ENCODE data around the gene KDM1B. TPM values are rescaled to one million over a fixed set of nuclear protein-coding genes. Genes with fewer than 3 reads are reported as not detected.
A peak's percentile ranks its signal among the peaks of the same experiment; 100 is the strongest.
"Not testable (repeated sequence)": the region's sequence is repeated elsewhere in the genome, so short reads cannot be mapped to it uniquely, and the experiment has no call there.

KDM1B gene
- total RNA-seq, 6 donors from 2014 or later: 13.0 to 29.0 (median 22.0) TPM

DNA sequence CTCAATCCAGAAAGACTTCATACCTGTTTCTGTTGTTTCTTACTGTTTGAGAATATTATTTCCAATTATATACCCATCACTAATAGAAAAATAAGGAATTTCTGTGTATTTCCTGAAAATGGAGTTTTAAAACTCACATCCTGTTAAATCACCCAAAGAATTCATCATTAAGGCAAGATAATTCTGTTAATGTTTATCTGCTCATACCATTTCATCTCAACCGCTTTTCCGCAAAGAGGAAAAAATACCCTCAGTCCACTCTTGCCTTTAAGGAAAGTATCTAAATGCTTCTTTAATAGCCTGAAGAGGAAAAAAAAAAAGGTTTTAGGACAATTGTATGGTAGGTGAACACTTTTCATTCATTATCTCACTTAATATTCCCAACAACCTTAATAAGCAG is 7.6 kb upstream of the KDM1B start:
- Histone ChIP-seq H3K27me3 (no peaks in the 10 kb centered on the region), H3K36me3 (peaks cover 0 to 28% (median 3%) of the 10 kb centered on the region in 4 donors), H3K9me3 (no peaks in the 10 kb centered on the region), H3K4me1 (peaks cover 0 to under 1% (median 0%) of the 10 kb centered on the region in 4 donors), H3K4me3 (no peak overlapping the region), H3K27ac (no peak overlapping the region)
- TF ChIP-seq, protein P1, sequence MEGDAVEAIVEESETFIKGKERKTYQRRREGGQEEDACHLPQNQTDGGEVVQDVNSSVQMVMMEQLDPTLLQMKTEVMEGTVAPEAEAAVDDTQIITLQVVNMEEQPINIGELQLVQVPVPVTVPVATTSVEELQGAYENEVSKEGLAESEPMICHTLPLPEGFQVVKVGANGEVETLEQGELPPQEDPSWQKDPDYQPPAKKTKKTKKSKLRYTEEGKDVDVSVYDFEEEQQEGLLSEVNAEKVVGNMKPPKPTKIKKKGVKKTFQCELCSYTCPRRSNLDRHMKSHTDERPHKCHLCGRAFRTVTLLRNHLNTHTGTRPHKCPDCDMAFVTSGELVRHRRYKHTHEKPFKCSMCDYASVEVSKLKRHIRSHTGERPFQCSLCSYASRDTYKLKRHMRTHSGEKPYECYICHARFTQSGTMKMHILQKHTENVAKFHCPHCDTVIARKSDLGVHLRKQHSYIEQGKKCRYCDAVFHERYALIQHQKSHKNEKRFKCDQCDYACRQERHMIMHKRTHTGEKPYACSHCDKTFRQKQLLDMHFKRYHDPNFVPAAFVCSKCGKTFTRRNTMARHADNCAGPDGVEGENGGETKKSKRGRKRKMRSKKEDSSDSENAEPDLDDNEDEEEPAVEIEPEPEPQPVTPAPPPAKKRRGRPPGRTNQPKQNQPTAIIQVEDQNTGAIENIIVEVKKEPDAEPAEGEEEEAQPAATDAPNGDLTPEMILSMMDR (IDR thresholded peaks at IDR 0.05): no peak
- TF ChIP-seq POLR2AphosphoS5 (IDR thresholded peaks at IDR 0.05): no peak
- TF ChIP-seq EP300 (IDR thresholded peaks at IDR 0.05): no peak
- TF ChIP-seq POLR2A (IDR thresholded peaks at IDR 0.05): no peak
- WGBS, 2 donors: 96 to 97% methylated on average over 2 of the region's 2 CpGs
- no peak for ATAC-seq (ENCODE audit: low FRiP score in 2 of 2)
- DNase-seq: no peak

DNA sequence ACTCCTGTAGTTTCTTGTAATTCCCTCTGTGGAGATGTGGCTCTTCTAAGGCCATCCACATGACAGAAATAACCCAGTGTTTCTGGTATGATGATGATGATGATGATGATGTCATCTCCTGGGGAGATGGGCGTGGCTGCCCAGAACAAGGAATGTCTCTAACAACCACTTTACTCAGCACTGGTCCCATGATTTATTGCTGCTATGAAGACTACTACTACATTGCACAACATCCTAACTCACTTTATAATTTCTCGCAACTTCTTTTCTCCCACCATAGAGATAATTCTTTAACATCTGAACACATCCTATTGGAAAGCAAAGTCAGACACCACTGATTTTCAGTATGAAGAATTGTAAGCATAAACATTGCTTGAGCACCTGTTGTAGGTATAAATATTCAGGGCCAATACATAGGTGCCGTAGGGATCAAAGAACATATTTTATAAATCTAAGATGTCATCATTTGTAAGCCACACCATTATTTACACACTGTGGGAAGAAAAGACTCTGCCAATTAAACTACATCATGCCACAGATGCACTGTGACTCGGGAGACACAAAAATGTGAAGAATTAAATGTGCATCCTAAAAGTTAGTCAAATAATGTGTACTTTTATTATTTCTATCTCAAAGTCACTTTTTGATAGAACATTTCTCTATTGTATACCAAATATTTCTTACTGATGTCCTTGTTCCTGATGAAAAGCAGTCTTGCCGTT is 6.8 kb upstream of the KDM1B start:
- peaks cover 0 to 24% (median 3%) of the 10 kb centered on the region in 4 donors for H3K36me3 ChIP-seq
- no peak overlapping the region for H3K27ac ChIP-seq
- no peak overlapping the region for H3K4me3 ChIP-seq
- no peak for TF ChIP-seq EP300 (IDR thresholded peaks at IDR 0.05)
- peaks cover 6 to 9% (median 7%) of the 10 kb centered on the region in 4 donors for H3K4me1 ChIP-seq
- DNase-seq (peak in 1 of 2 donors; percentile 33), ATAC-seq (ENCODE audit: low FRiP score in 2 of 2) (peak in 1 of 2 donors; percentile 82)
- WGBS, 2 donors: 93 to 94% methylated on average over 5 of the region's 5 CpGs
- no peaks in the 10 kb centered on the region for H3K9me3 ChIP-seq
- no peaks in the 10 kb centered on the region for H3K27me3 ChIP-seq

DNA sequence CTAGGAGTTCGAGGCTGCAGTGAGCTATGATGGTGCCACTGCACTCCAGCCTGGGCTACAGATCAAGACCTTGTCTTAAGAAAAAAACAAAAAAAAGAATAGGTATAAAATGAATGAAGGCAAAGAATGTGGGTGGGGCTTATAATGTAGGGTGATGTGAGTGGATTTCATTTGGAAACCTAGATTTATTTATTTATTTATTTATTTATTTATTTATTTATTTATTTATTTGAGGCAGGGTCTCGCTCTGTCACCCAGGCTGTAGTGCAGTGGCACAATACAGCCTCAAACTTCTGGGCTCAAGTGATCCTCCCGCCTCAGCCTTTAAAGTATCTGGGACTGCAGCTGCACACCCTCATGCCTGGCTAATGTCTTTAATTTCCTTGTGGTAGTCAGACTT is 3.8 kb upstream of the KDM1B start:
- Histone ChIP-seq H3K36me3 (peaks cover 0 to 12% (median 0%) of the 10 kb centered on the region in 4 donors), H3K4me1 (peaks cover 19 to 25% (median 20%) of the 10 kb centered on the region in 4 donors)
- not testable (repeated sequence) for H3K27me3 ChIP-seq; DNase-seq; H3K9me3 ChIP-seq; H3K4me3 ChIP-seq; ATAC-seq (ENCODE audit: low FRiP score in 2 of 2); H3K27ac ChIP-seq
- WGBS, 2 donors: 96 to 100% methylated on average over 3 of the region's 3 CpGs

DNA sequence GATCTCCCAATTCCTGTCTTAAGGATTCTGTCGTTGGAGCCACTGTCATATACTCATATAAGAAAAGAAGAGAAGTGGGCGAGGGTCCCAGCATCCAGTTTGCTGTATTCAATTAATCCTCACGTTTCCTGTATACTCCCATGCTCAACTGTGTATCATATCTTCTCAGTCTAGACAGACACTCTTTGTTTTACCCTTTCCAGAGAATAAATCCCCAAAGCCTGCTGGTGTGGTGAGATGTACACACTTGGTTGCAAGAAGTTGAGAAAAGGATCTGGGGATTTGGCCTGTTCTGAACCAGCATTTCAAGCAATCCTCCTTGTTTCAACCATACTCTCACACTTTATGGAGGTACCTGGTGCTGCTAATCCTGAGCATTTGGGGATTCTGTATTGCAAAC is 3.4 kb upstream of the KDM1B start:
- ATAC-seq (ENCODE audit: low FRiP score in 2 of 2) (no peak), DNase-seq (no peak)
- TF ChIP-seq, protein P1 (IDR thresholded peaks at IDR 0.05): no peak
- TF ChIP-seq EP300 (IDR thresholded peaks at IDR 0.05): no peak
- no peak for TF ChIP-seq POLR2A (IDR thresholded peaks at IDR 0.05)
- TF ChIP-seq POLR2AphosphoS5 (IDR thresholded peaks at IDR 0.05): no peak
- 87 to 92% methylated on average over 3 of the region's 3 CpGs for WGBS, 2 donors
- no peak overlapping the region for H3K4me3 ChIP-seq
- peaks cover 19 to 27% (median 23%) of the 10 kb centered on the region in 4 donors for H3K4me1 ChIP-seq
- H3K27me3 ChIP-seq: no peaks in the 10 kb centered on the region
- H3K36me3 ChIP-seq: peaks cover 0 to 12% (median 0%) of the 10 kb centered on the region in 4 donors
- H3K9me3 ChIP-seq: no peaks in the 10 kb centered on the region
- no peak overlapping the region for H3K27ac ChIP-seq

DNA sequence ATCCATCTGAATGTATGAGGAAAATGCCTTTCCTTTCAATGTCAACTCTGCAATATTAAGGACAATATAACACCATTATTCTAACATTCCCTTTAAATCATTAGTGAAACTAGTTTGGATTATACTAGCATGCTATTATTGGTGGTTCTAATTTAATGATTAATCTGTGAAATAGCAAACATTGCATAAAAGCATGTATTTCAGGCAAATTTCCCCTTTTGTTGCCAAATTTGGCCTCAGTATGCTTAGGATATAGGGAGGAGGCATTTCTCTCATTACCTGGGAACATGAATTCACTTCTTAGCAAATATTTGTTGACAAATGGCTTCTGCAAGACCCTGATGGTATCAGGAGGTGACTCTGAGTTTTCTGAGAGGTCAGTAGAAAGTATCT is 1.9 kb upstream of the KDM1B start:
- Histone ChIP-seq H3K4me3 (no peak overlapping the region), H3K4me1 (peaks cover 19 to 27% (median 23%) of the 10 kb centered on the region in 4 donors), H3K27ac (no peak overlapping the region), H3K27me3 (no peaks in the 10 kb centered on the region), H3K36me3 (peaks cover 0 to 3% (median 0%) of the 10 kb centered on the region in 4 donors), H3K9me3 (no peaks in the 10 kb centered on the region)
- DNase-seq (no peak), ATAC-seq (ENCODE audit: low FRiP score in 2 of 2) (no peak)
- TF ChIP-seq POLR2A (IDR thresholded peaks at IDR 0.05) (no peak), EP300 (IDR thresholded peaks at IDR 0.05) (no peak), POLR2AphosphoS5 (IDR thresholded peaks at IDR 0.05) (no peak)
- TF ChIP-seq, protein P1 (IDR thresholded peaks at IDR 0.05): no peak

All from upper lobe of left lung (tissue), 6 donors.